HG02870 (cell line): Measurements from ENCODE around the gene TRIM32.

ENCODE experiments used
- ATAC-seq: cut with Tn5 transposase; IDR thresholded peaks from one replicate; pipeline ENCODE4 v1.9.1; 2021; ENCODE audit warnings: mild to moderate bottlenecking, moderate library complexity; ENCODE audit not compliant: unreplicated experiment

TRIM32 gene

GRCh38 chr9:116750510-116750909 lies 63.4 kb downstream of the TRIM32 start:
- no peak for ATAC-seq
